Stimulated activated CD4-positive, alpha-beta T cell treated with anti-CD3 and anti-CD28 coated beads, Interleukin-4, amount 100 ng/mL, for 48 hours (primary cell): ENCODE measurements around the gene PLEKHA5.
"Not testable (repeated sequence)": the region's sequence is repeated elsewhere in the genome, so short reads cannot be mapped to it uniquely, and the experiment has no call there.

Source experiments
- DNase-seq, 2 donors: peaks; one replicate each; pipeline ENCODE4 v3.0.0-alpha.2; 2020; ENCODE audit warnings: low read depth in 2 of 2

PLEKHA5 gene

GRCh38 chr12:19326102-19326501 lies 196.6 kb downstream of the PLEKHA5 start:
- no peak for DNase-seq

DNA sequence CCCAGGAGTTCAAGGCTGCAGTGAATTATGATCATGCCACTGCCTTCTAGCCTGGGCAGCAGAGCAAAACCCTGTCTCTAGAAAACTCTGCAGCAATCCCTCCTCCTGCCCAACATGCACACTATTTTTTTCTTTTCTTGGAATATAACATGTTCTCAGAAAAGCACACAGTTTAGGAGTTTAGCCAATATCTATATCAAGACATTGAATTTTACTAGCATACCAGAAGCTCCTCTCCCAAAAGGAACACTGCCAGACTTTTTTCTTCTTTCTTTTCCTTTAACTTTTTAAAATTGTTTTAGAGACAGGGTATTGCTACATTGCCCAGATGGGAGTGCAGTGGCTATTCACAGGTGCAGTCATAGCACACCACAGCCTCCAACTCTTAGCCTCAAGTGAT lies 202.7 kb downstream of the PLEKHA5 start:
- no peak for DNase-seq

DNA sequence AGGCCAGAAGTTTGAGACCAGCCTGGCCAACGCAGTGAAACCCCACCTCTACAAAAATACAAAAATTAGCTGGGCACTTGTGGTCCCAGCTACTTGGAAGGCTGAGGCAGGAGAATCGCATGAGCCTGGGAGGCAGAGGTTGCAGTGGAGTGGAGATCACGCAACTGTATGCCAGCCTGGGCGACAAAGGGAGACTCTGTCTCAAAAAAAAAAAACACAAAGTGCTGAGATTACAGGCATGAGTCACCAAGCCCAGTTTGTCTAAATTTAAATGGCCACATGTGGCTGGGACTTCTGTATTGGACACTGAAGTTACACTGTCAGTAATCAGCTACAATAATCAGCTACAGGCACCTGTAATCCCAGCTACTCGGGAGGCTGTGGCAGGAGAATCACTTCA lies 208.9 kb downstream of the PLEKHA5 start:
- no peak for DNase-seq

GRCh38 chr12:19350850-19351249 lies 221.3 kb downstream of the PLEKHA5 start:
- DNase-seq, result not testable (repeated sequence)

DNA sequence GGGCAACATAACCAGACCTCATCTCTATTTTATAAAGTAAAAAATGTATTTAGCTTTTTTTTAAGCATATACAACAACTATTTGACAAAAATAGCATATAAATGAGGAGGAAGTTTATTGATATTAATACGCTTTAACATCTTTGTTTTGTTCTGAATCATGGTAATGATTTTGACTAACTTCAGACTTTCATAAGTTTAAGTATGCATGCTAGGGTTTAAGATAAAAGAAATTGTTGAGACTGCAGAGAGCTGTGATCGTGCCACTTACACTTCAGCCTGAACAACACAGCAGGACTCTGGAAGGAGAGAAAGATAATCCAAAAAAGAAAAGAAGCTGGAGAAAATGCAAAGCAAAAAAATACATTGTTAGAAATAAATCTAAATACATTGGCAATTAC lies 221.8 kb downstream of the PLEKHA5 start:
- DNase-seq, result no peak

- DNase-seq, result no peak
Observed at GRCh38 chr12:19369691-19370148, 240.2 kb downstream of the PLEKHA5 start.

DNA sequence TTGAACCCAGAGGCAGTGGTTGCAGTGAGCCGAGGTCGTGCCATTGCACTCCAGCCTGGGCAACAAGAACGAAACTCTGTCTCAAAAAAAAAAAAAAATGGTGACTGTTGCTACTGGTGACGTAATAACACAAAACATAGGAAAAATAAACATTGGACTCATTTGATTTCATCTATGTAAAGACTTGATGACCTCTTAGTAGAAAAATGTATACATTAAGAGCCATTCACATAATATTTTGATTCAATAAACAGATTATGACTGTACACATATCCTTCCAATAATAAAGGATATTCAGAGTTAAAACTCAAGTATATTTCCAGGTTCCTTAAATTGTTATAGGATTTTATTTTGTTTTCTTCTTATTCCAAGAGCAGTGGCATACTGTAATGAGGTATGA lies 244.1 kb downstream of the PLEKHA5 start:
- no peak for DNase-seq

DNA sequence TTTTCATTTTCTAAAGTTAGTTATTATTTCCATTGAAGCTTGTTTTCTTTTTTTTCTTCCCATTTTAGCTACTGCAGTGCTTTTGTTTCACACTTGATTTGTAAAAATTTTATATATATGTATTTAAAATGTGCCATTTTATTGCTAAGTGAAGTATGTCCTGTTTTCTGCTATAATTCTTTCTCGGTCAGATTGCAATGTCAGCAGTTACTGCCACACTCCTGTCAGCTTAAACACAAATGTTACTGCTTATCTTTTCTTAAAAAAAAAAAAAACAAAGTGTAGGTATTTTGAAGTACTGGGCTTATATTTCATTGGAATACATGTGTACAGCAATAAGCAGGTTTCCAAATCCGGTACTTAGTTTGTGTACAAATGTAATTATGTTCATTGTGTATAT lies 246.4 kb downstream of the PLEKHA5 start:
- DNase-seq, result no peak

- DNase-seq, result no peak
Observed at GRCh38 chr12:19376691-19377090, 247.2 kb downstream of the PLEKHA5 start.

DNA sequence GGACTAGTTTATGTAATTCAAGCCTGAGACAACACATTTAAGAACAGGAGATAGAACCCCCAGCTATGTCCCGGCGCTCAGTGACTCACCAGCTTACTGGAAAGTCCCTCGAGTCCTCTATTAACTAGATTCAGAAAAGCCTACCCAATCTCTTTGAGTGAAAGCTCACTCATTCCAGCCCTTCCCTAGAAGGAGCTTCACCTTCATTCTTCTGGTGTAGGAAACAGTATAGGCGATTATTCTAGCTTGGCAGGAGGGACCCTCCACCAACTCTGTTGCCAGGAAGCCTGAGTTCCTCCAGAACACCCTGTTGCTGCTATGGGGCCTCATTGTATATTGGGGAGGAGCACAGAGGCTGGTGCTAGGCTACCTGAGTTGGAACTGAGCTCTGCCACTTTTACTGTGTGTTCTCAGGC lies 252.6 kb downstream of the PLEKHA5 start:
- DNase-seq, result peak; percentile 11 to 42

- DNase-seq, result no peak
Observed at GRCh38 chr12:19382563-19382962, 253.0 kb downstream of the PLEKHA5 start.

GRCh38 chr12:19387161-19387560 lies 257.6 kb downstream of the PLEKHA5 start:
- no peak for DNase-seq

DNA sequence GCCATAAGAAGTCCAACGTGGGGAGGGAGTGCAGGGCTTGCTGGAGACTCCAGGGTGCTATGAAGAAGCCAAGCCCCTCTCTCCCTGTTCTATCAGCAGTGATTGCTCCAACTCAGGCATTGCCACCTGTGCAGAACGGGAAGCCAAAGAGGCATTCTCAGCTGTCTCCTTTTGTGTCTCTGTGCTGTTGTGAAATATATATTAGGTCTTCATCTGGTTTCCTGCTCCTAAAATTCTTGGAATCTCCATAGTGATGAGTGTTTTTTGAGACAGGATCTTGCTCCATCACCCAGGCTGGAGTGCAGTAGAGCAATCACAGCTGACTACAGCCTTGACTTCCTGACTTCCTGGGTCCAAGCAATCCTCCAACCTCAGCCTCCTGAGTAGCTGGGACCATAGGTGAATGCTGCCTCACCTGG lies 258.6 kb downstream of the PLEKHA5 start:
- DNase-seq, result no peak

DNA sequence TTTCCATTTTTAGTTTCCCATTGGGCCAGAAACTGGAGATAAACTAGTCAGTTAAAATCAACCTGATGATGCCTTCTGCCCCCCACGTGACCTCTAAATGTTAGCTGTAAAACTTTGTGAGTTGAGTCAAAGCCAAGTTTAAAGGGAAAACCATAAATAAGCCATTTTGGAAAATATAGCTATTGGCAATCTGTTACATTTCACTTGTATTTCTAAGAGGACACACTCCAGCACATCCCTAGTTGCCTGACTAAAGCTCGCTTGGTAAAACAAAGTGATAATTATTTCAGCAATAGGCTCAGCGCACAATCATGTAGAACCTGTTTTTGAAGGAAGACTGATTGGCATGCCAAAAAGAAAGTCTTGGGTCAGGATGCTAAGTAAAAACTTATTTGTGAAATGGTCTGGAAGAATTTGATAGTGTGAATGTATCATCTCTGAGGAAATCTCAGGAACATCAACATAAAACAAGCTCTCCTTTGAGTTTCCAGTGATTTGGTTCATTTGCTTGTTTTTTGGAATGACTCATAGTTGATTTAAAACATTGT lies 260.6 kb downstream of the PLEKHA5 start:
- DNase-seq, result no peak

GRCh38 chr12:19392644-19393043 lies 263.1 kb downstream of the PLEKHA5 start:
- DNase-seq, result not testable (repeated sequence)

- DNase-seq, result no peak
Observed at GRCh38 chr12:19394385-19394784, 264.9 kb downstream of the PLEKHA5 start.

- DNase-seq, result no peak
Observed at GRCh38 chr12:19397534-19397933, 268.0 kb downstream of the PLEKHA5 start.

DNA sequence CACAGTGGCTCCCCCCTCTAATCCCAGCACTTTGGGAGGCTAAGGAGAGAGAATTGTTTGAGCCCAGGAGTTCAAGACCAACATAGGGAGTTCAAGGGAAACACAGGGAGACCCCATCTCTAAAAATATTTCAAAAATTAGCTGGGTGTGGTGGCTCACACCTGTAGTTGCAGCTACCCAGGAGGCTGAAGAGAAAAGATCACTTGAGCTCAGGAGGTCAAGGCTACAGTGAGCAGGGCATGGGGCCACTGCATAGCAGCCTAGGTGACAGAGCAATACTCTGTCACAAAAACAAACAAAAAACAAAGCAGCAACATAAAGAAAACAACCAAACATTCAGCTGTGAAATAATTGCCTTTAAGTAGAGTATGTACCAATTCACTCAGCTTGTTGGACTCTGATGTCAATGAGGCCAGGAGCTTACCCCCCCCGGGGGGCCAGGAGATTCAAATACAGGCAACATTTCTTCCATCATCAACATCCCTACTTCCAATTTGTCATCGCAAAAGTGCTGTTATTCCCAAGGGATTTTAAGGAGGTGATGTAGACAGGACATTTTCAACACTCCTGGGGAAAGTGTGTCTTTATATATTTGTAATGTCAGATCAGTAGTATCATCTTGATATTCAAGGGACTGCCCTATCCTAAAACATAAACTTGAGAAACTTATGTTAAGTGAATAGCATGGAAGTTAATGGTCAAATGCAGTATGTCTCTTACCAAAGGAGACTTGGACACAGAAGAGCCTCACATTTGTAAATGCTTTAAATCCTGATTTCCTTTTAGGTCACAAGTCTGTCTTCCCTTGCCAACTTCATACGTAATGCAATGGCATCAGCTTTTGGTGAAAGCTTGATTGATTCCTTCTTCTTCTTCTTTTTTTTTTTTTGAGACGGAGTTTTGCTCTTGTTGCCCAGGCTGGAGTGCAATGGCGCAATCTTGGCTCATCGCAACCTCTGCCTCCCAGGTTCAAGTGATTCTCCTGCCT lies 269.1 kb downstream of the PLEKHA5 start:
- no peak for DNase-seq

GRCh38 chr12:19400649-19401285 lies 271.2 kb downstream of the PLEKHA5 start:
- DNase-seq, result not testable (repeated sequence)

- DNase-seq, result no peak
Observed at GRCh38 chr12:19402211-19402610, 272.7 kb downstream of the PLEKHA5 start.

DNA sequence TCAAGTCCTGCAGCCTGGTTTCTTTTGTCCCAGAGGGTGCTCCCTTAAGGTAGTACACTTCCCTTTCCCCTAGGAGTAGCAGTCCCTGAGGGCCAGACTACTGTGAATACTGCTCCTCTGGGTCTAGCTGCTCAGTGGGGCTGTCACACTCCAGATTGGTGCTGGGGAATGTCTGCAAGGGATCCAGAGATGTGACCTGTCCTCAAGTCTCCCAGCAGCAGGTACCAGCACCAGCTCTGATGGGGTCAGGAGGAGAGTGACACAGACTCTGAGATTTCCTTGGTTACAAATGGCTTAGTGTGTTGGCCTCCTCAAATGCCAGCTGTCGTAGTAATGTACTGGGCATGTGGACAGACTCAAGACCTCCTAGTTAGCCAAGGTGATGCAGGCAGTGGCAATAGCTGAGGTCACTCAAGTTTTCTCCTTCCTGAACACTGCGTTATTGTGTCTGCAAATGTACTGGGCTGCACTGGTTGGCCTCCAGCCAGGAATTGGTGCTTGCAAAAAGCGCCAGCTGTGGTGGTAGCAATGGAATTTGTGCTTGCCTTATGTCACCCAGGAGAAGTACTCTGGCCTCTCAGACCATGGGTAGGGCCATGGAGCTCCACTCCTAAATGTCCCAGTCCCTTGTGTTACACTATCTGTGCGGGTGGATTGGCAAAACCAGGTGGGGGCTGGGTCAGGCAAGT lies 273.4 kb downstream of the PLEKHA5 start:
- DNase-seq, result no peak
